Measurements from ENCODE around the gene LPCAT1. TPM values are rescaled to one million over a fixed set of nuclear protein-coding genes. Genes with fewer than 3 reads are reported as not detected.

Gene LPCAT1
- total RNA-seq, 3 donors from 2014 or later, result 19.4 to 39.3 (median 21.4) TPM

GRCh38 chr5:1494780-1495524 lies 28.8 kb downstream of the LPCAT1 start:
- H3K36me3 ChIP-seq, result no peaks in the 10 kb centered on the region
- H3K27me3 ChIP-seq, result no peaks in the 10 kb centered on the region
- H3K4me1 ChIP-seq, result no peaks in the 10 kb centered on the region
- intact Hi-C loops (cut with DNase I; ENCODE audit: low total_unique reads), result no loop called here
- no peaks in the 10 kb centered on the region for H3K9me3 ChIP-seq
- no peak for DNase-seq (ENCODE audit: low spot score in 2 of 2)
- no peak overlapping the region for H3K4me3 ChIP-seq
- no peak for TF ChIP-seq POLR2AphosphoS5 (IDR thresholded peaks at IDR 0.05)
- TF ChIP-seq POLR2A (IDR thresholded peaks at IDR 0.05), result no peak
- TF ChIP-seq CTCF (IDR thresholded peaks at IDR 0.05), result no peak
- H3K27ac ChIP-seq, result no peak overlapping the region

- Histone ChIP-seq H3K9me3 (no peaks in the 10 kb centered on the region), H3K27me3 (no peaks in the 10 kb centered on the region), H3K36me3 (no peaks in the 10 kb centered on the region), H3K4me1 (no peaks in the 10 kb centered on the region), H3K4me3 (no peak overlapping the region), H3K27ac (no peak overlapping the region)
- DNase-seq (ENCODE audit: low spot score in 2 of 2), result no peak
- TF ChIP-seq POLR2AphosphoS5 (IDR thresholded peaks at IDR 0.05) (no peak), POLR2A (IDR thresholded peaks at IDR 0.05) (no peak), CTCF (IDR thresholded peaks at IDR 0.05) (no peak)
- intact Hi-C loops (cut with DNase I; ENCODE audit: low total_unique reads), result no loop called here
These were observed 29.8 kb downstream of the LPCAT1 start for GRCh38 chr5:1493941-1494340.

- no peaks in the 10 kb centered on the region for H3K4me1 ChIP-seq
- intact Hi-C loops (cut with DNase I; ENCODE audit: low total_unique reads), result no loop called here
- H3K4me3 ChIP-seq, result no peak overlapping the region
- no peak for DNase-seq (ENCODE audit: low spot score in 2 of 2)
- no peaks in the 10 kb centered on the region for H3K36me3 ChIP-seq
- no peak overlapping the region for H3K27ac ChIP-seq
- no peak for TF ChIP-seq POLR2A (IDR thresholded peaks at IDR 0.05)
- TF ChIP-seq POLR2AphosphoS5 (IDR thresholded peaks at IDR 0.05), result no peak
- no peaks in the 10 kb centered on the region for H3K9me3 ChIP-seq
- H3K27me3 ChIP-seq, result no peaks in the 10 kb centered on the region
These were observed 30.3 kb downstream of the LPCAT1 start for GRCh38 chr5:1493413-1493812.

DNA sequence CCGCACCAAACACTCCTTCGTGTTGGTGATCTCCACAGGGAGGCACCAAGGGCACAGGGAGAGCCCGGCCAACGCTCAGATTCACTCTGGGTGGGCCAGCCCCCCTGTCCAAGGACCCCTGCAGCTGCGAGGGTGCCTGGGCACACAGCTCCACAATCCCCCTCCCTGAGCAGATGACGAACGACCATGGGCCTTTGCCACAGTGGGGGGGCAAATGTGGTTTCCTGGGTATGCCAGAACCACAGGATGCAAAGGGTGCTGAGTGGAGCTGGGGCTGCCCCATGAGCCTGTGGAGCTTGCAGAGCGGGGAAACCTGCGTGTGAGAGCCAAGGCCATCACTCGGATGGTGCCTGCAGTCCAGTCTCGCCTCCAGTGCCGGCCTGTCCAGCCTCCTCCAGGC lies 31.0 kb downstream of the LPCAT1 start:
- no peaks in the 10 kb centered on the region for H3K27me3 ChIP-seq
- no peaks in the 10 kb centered on the region for H3K36me3 ChIP-seq

GRCh38 chr5:1490376-1490775 lies 33.4 kb downstream of the LPCAT1 start:
- H3K4me3 ChIP-seq, result no peak overlapping the region
- no peaks in the 10 kb centered on the region for H3K36me3 ChIP-seq
- H3K4me1 ChIP-seq, result no peaks in the 10 kb centered on the region
- no peak for TF ChIP-seq CTCF (IDR thresholded peaks at IDR 0.05)
- TF ChIP-seq POLR2A (IDR thresholded peaks at IDR 0.05), result no peak
- no peaks in the 10 kb centered on the region for H3K9me3 ChIP-seq
- H3K27me3 ChIP-seq, result no peaks in the 10 kb centered on the region
- no peak for DNase-seq (ENCODE audit: low spot score in 2 of 2)
- H3K27ac ChIP-seq, result no peak overlapping the region
- intact Hi-C loops (cut with DNase I; ENCODE audit: low total_unique reads), result no loop called here

More for the DNA sequence above, 31.0 kb downstream of the LPCAT1 start:
- Histone ChIP-seq H3K27ac (no peak overlapping the region), H3K4me1 (no peaks in the 10 kb centered on the region), H3K4me3 (no peak overlapping the region), H3K9me3 (no peaks in the 10 kb centered on the region)
- intact Hi-C loops (cut with DNase I; ENCODE audit: low total_unique reads), result no loop called here
- TF ChIP-seq POLR2A (IDR thresholded peaks at IDR 0.05) (no peak), CTCF (IDR thresholded peaks at IDR 0.05) (no peak)
- DNase-seq (ENCODE audit: low spot score in 2 of 2), result no peak

All from breast epithelium (tissue), 4 donors.